GM12892 (cell line): ENCODE measurements around the gene ZSCAN32.

ENCODE experiments used
- DNase-seq: peaks from one replicate; pipeline ENCODE4 v3.0.0; 2011; ENCODE audit not compliant: insufficient read length
- FAIRE-seq: peaks from 2 replicates; lab custom pipeline; 2011; peaks lifted over from hg19 to GRCh38; lab: Jason Lieb, UNC
- POLR2A ChIP-seq: IDR thresholded peaks from 2 replicates; pipeline ENCODE4 v1.6.1; 2011; ENCODE audit warnings: low read depth, low read length, control low read depth
- POLR2AphosphoS5 ChIP-seq: IDR thresholded peaks from 2 replicates; pipeline ENCODE4 v1.6.1; 2011; ENCODE audit warnings: low read depth, low read length, control low read depth
- TAF1 ChIP-seq: IDR thresholded peaks from 2 replicates; pipeline ENCODE4 v1.6.1; 2011; ENCODE audit warnings: low read depth, mild to moderate bottlenecking, control low read depth, low read length, borderline replicate concordance

The ZSCAN32 gene

GRCh38 chr16:3400446-3400778, 392 bp downstream of the ZSCAN32 start:
- no peak for DNase-seq
- no peak for FAIRE-seq
- TF ChIP-seq POLR2AphosphoS5: no peak
- TF ChIP-seq TAF1: no peak

DNA sequence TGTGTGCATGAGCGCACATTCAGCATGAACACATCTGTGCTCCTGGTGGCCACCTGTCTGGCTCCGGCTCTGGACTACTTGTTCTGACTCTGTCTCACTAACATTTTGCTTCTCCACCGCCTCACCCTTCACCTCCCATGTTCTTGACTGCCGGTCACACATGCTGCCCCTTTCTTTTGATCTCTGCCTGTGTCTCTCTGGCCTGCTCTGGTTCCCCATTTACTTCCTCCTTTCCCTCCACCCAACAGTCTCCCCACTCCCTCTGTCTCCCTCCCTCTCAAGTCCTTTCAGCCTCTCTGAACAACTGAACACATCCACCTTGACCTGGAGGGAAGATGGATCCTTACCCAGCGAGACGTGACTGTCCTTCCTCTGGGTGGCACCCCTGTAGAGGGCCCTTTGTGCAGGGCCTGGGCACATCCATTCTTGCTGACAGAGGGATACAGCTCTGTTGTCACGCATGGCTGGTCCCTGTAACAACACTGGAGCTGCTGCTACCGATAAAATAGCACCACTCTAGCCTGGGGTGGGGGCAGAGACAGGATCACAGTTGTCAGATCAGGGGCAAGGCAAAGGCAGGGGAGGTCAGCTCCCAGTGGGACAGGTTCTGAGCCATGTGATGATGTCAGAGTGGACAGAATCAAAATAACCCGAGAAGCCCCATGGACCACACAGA, 11.0 kb downstream of the ZSCAN32 start:
- FAIRE-seq (no peak), DNase-seq (no peak)
- no peak for TF ChIP-seq TAF1
- no peak for TF ChIP-seq POLR2AphosphoS5
- TF ChIP-seq POLR2A: no peak

DNA sequence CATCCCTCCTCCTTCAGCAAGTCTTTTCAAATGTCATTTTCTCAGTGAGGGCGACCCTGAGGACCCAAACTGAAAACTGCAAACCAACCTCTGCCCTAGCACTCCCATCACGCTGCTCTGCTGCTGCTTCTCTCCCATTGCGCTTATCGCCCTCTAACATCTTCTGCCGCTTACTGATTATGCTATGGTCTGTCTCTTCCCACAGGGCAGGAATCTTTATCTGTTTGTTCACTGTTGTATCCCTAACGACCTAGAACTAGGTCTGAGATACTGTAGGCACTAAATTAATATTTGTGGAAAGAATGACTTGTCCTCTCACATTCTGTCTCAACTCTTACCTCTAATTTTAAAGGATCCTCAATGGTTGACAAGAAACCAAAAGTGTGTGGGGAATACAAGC, 12.5 kb downstream of the ZSCAN32 start:
- TF ChIP-seq POLR2A (no peak), POLR2AphosphoS5 (no peak), TAF1 (no peak)
- no peak for DNase-seq
- FAIRE-seq: no peak

GRCh38 chr16:3383045-3383448, 17.8 kb downstream of the ZSCAN32 start:
- TF ChIP-seq POLR2AphosphoS5 (no peak), TAF1 (no peak), POLR2A (no peak)
- DNase-seq: no peak
- FAIRE-seq: no peak

GRCh38 chr16:3377917-3378316, 22.9 kb downstream of the ZSCAN32 start:
- no peak for FAIRE-seq
- TF ChIP-seq POLR2A (no peak), POLR2AphosphoS5 (no peak)
- no peak for DNase-seq

DNA sequence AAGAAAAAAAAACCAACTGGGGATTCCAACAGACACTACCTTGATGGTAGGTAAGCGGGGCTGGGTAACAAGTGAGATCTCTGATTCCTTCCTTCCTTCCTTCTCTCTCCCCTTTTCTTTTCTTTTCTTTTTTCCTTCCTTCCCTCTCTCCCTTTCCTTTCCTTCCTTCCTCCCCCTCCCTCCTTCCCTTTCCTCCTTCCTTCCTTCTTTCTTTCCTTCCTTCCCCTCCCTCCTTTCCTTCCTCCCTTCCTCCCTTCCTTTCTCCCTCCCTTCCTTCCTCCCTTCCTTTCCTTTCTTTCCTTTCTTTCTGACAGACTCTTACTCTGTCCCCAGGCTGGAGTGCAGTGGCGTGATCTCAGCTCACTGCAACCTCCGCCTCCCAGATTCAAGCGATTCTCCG, 25.1 kb downstream of the ZSCAN32 start:
- DNase-seq (no peak), FAIRE-seq (no peak)
- TF ChIP-seq POLR2A: no peak
- no peak for TF ChIP-seq POLR2AphosphoS5
- TF ChIP-seq TAF1: no peak

DNA sequence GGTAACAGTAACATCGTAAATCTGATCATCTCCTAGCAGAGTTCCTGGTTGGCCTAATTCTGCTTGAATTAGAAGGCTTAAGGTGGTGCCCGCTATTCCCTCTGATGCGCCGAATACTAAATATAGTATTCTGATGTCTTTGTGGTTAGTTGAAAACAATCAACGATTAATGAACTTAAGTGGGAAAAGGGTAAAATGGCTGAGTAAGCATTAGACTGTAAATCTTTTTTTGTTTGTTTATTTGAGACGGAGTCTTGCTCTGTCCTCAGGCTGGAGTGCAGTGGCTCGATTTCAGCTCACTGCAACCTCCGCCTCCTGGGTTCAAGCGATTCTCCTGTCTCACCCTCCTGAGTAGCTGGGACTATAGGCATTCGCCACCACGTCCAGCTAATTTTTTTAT, 31.7 kb downstream of the ZSCAN32 start:
- FAIRE-seq: no peak
- TF ChIP-seq POLR2AphosphoS5 (no peak), TAF1 (no peak), POLR2A (no peak)
- no peak for DNase-seq

DNA sequence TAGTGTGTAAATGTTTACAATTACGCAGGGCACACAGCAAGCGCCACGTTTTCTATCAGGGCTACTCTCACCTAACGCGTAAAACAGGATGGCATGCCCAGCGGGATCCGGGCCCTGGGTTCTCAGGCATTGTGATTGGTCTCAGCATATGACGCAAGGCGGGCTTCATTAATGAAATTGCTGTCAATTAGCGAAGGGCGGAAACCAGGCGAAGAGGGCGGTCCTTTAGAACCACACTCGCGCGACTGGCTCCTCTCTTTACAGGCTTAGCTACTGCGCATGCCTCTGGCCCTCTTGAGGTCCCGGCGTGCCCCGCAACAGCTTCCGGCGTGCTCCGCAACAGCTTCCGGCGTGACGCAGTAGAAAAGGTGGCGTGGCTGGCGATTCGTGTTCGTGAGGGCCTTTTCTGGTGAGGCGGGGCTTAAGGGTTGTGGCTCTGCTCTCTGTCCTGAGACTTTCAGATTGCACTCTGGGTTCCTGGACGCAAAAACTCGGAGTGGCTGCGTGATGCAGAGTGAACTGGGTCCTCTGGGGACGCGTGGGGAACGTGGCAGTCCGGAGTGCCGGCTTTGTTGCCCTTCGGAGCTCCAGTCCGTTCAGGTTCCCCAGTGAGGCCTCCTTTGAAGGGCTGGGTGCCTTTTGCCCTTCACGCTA, 35.9 kb downstream of the ZSCAN32 start:
- FAIRE-seq: peak; percentile 73

DNA sequence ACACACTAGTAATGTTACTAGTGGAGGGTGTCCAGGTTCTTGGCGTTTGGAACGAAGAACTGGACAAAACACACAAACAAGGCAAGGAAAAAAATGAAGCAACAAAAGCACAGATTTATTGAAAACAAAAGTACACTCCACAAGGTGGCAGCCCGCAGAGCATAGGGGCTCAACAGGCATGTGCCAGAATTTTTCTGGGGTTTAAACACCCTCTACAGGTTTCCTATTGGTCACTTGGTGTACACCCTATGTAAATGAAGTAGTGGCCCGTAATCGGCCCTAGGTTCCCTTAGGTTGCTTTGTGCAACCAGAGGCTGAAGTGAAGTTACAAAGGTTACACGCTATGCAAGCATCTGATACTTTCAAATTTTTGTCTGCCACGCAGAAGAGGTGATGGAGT, 37.0 kb downstream of the ZSCAN32 start:
- DNase-seq (no peak), FAIRE-seq (no peak)
- TF ChIP-seq TAF1 (no peak), POLR2AphosphoS5 (no peak), POLR2A (no peak)

More for the DNA sequence above, 35.9 kb downstream of the ZSCAN32 start:
- TF ChIP-seq TAF1: no peak
- TF ChIP-seq POLR2AphosphoS5: no peak
- TF ChIP-seq POLR2A: no peak
- DNase-seq: peak; percentile 38

GRCh38 chr16:3362931-3363330, 37.9 kb downstream of the ZSCAN32 start:
- no peak for TF ChIP-seq POLR2A
- no peak for TF ChIP-seq TAF1
- no peak for TF ChIP-seq POLR2AphosphoS5

DNA sequence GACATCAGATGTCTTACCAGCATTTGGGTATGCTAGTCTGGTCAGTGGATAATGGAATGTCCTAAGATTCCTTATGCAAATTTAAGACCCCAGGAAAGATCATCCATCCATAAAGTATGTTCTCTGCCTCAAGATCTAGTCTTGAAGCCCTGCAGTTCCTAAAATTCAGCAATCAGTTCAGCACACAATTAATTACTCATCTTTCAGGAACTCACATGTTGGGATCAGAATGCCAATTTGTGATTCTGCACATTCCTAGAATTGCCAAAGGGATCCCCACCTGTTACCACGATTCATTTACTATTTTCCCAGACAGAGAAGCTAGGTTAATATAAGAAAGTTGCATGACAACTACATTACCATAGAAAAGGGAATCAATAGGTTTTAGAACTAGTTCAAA, 41.9 kb downstream of the ZSCAN32 start:
- DNase-seq (no peak), FAIRE-seq (no peak)
- no peak for TF ChIP-seq POLR2A
- TF ChIP-seq TAF1: no peak
- TF ChIP-seq POLR2AphosphoS5: no peak

More at GRCh38 chr16:3362931-3363330, 37.9 kb downstream of the ZSCAN32 start:
- DNase-seq: no peak
- FAIRE-seq: no peak

DNA sequence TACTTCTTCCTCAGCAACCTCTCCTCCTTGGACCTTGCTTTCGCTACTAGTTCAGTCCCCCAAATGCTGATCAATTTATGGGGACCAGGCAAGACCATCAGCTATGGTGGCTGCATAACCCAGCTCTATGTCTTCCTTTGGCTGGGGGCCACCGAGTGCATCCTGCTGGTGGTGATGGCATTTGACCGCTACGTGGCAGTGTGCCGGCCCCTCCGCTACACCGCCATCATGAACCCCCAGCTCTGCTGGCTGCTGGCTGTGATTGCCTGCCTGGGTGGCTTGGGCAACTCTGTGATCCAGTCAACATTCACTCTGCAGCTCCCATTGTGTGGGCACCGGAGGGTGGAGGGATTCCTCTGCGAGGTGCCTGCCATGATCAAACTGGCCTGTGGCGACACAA, 44.7 kb downstream of the ZSCAN32 start:
- TF ChIP-seq TAF1: no peak
- no peak for TF ChIP-seq POLR2A
- TF ChIP-seq POLR2AphosphoS5: no peak
- DNase-seq (no peak), FAIRE-seq (no peak)

GRCh38 chr16:3355589-3355988, 45.2 kb downstream of the ZSCAN32 start, which contains the start of gene OR2C1:
Gene OR2C1, plus strand, starts transcription at chr16:3355889. Its CDS starts 52 bp downstream, at chr16:3355941.
- FAIRE-seq (no peak), DNase-seq (no peak)
- TF ChIP-seq POLR2AphosphoS5 (no peak), TAF1 (no peak), POLR2A (no peak)
